ENCODE measurements around the gene TMEM204.

- no peak for TF ChIP-seq CTCF (IDR thresholded peaks at IDR 0.05)
- TF ChIP-seq POLR2A (IDR thresholded peaks at IDR 0.05) = no peak
Measured at GRCh38 chr16:1581804-1582203, 48.3 kb downstream of the TMEM204 start.

Data from lower leg skin (tissue), 3 donors.